WERI-Rb-1 (cell line): ENCODE results near the gene WDR48.
"Not testable (repeated sequence)": the region's sequence is repeated elsewhere in the genome, so short reads cannot be mapped to it uniquely, and the experiment has no call there.

Source experiments
- DNase-seq: peaks from one replicate; pipeline ENCODE4 v3.0.0-alpha.2; 2020
- H3K27ac ChIP-seq: fragments of 250-450 bp; sonication (Bioruptor Pico); 2 replicates; pipeline ENCODE4 v1.5.1; 2020; ENCODE audit warnings: mild to moderate bottlenecking, moderate library complexity
- H3K27me3 ChIP-seq: fragments of 250-450 bp; sonication (Bioruptor Pico); 2 replicates; pipeline ENCODE4 v1.5.1; 2021; ENCODE audit warnings: mild to moderate bottlenecking, low read depth, moderate library complexity; ENCODE audit not compliant: insufficient read depth, severe bottlenecking
- H3K36me3 ChIP-seq: fragments of 250-450 bp; sonication (Bioruptor Pico); 2 replicates; pipeline ENCODE4 v1.5.1; 2020; ENCODE audit warnings: mild to moderate bottlenecking, moderate library complexity
- H3K4me3 ChIP-seq: 2 replicates; pipeline ENCODE4 v1.5.1; 2011; ENCODE audit warnings: low read depth, mild to moderate bottlenecking, control low read depth, low read length
- H3K9me3 ChIP-seq: fragments of 250-450 bp; sonication (Bioruptor Pico); 2 replicates; pipeline ENCODE4 v1.5.1; 2021; ENCODE audit warnings: mild to moderate bottlenecking, moderate library complexity; ENCODE audit not compliant: severe bottlenecking
- TF ChIP-seq, protein P1 (sequence below): IDR thresholded peaks from 2 replicates; pipeline ENCODE4 v1.5.1; 2011; ENCODE audit warnings: low read depth, mild to moderate bottlenecking, control low read depth, inconsistent platforms, low read length

Gene WDR48

GRCh38 chr3:39052583-39052982 lies 767 bp downstream of the WDR48 start:
- no peaks in the 10 kb centered on the region for H3K27me3 ChIP-seq
- no peaks in the 10 kb centered on the region for H3K36me3 ChIP-seq
- H3K4me3 ChIP-seq, result peak overlapping the region; percentile 89
- TF ChIP-seq, protein P1, sequence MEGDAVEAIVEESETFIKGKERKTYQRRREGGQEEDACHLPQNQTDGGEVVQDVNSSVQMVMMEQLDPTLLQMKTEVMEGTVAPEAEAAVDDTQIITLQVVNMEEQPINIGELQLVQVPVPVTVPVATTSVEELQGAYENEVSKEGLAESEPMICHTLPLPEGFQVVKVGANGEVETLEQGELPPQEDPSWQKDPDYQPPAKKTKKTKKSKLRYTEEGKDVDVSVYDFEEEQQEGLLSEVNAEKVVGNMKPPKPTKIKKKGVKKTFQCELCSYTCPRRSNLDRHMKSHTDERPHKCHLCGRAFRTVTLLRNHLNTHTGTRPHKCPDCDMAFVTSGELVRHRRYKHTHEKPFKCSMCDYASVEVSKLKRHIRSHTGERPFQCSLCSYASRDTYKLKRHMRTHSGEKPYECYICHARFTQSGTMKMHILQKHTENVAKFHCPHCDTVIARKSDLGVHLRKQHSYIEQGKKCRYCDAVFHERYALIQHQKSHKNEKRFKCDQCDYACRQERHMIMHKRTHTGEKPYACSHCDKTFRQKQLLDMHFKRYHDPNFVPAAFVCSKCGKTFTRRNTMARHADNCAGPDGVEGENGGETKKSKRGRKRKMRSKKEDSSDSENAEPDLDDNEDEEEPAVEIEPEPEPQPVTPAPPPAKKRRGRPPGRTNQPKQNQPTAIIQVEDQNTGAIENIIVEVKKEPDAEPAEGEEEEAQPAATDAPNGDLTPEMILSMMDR, result no peak
- H3K9me3 ChIP-seq, result no peaks in the 10 kb centered on the region
- DNase-seq, result no peak
- peak overlapping the region; percentile 88 for H3K27ac ChIP-seq

- no peaks in the 10 kb centered on the region for H3K27me3 ChIP-seq
- no peak for DNase-seq
- H3K9me3 ChIP-seq, result no peaks in the 10 kb centered on the region
- TF ChIP-seq, protein P1, result no peak
- H3K36me3 ChIP-seq, result no peaks in the 10 kb centered on the region
- no peak overlapping the region for H3K27ac ChIP-seq
- H3K4me3 ChIP-seq, result no peak overlapping the region
Measured at GRCh38 chr3:39053696-39054095, 1.9 kb downstream of the WDR48 start.

DNA sequence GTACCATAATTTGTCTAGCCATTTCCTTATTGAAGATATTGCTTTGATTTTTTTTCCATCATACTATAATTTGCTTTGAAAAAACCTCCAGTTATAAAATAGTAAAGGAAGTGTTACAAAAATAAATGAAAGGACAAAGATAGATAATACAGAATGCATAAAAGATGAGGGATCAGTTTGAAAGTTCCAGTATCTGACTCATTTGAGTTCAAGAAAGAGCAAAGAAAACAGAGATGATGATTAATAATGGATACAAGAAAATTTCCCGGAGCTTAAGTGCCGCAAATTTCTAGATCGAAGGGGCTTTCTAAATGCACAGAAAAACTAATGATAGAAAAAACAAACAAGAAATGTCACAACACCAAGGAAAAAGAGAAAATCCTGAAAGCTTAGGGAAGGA lies 4.3 kb downstream of the WDR48 start:
- no peaks in the 10 kb centered on the region for H3K9me3 ChIP-seq
- no peaks in the 10 kb centered on the region for H3K27me3 ChIP-seq
- no peak overlapping the region for H3K4me3 ChIP-seq
- H3K27ac ChIP-seq, result no peak overlapping the region
- DNase-seq, result no peak
- TF ChIP-seq, protein P1, result no peak
- H3K36me3 ChIP-seq, result no peaks in the 10 kb centered on the region

- DNase-seq, H3K9me3 ChIP-seq, H3K27ac ChIP-seq, H3K4me3 ChIP-seq, H3K36me3 ChIP-seq, H3K27me3 ChIP-seq: not testable (repeated sequence)
Measured at GRCh38 chr3:39061228-39061627, 9.4 kb downstream of the WDR48 start.

- Histone ChIP-seq H3K36me3 (peaks cover 13% of the 10 kb centered on the region), H3K27ac (no peak overlapping the region), H3K9me3 (no peaks in the 10 kb centered on the region), H3K4me3 (no peak overlapping the region), H3K27me3 (no peaks in the 10 kb centered on the region)
- TF ChIP-seq, protein P1, result no peak
- DNase-seq, result no peak
Measured at GRCh38 chr3:39062180-39062579, 10.4 kb downstream of the WDR48 start.

DNA sequence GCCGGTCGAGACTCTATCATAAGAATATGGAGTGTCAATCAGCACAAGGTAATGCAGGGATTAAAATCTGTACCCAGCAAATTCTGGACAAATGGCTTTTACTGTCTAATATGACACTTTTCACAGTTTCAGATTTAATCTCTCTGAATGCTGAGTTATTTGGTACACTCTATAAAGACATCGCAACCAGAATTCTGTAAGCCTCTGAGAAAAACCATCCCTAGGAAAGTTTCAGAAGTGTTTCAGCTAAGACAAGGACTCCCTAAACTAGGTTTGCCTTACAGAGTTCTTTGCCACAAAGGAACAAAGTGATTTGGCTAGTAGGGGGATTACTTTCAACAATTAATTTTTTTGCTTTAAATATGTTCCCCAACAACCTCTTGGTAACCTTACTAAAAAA lies 11.3 kb downstream of the WDR48 start:
- TF ChIP-seq, protein P1, result no peak
- no peaks in the 10 kb centered on the region for H3K27me3 ChIP-seq
- no peak for DNase-seq
- H3K9me3 ChIP-seq, result no peaks in the 10 kb centered on the region
- peaks cover 19% of the 10 kb centered on the region for H3K36me3 ChIP-seq
- no peak overlapping the region for H3K4me3 ChIP-seq
- H3K27ac ChIP-seq, result no peak overlapping the region
